ENCODE measurements around the gene KANSL1.

DNA sequence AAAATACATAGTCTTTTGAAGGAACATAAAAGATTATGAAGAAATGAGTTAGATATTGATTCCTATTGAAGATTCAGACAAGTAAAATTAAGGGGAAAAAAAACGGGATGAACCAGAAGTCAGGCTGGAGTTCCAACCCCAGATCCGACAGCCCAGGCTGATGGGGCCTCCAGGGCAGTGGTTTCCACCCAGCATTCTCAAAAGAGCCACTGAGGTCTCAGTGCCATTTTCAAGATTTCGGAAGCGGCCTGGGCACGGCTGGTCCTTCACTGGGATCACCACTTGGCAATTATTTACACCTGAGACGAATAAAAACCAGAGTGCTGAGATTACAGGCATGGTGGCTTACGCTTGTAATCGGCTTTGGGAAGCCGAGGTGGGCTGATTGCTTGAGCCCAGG is 184.6 kb downstream of the KANSL1 start:
- TF ChIP-seq, protein P1, sequence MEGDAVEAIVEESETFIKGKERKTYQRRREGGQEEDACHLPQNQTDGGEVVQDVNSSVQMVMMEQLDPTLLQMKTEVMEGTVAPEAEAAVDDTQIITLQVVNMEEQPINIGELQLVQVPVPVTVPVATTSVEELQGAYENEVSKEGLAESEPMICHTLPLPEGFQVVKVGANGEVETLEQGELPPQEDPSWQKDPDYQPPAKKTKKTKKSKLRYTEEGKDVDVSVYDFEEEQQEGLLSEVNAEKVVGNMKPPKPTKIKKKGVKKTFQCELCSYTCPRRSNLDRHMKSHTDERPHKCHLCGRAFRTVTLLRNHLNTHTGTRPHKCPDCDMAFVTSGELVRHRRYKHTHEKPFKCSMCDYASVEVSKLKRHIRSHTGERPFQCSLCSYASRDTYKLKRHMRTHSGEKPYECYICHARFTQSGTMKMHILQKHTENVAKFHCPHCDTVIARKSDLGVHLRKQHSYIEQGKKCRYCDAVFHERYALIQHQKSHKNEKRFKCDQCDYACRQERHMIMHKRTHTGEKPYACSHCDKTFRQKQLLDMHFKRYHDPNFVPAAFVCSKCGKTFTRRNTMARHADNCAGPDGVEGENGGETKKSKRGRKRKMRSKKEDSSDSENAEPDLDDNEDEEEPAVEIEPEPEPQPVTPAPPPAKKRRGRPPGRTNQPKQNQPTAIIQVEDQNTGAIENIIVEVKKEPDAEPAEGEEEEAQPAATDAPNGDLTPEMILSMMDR (IDR thresholded peaks at IDR 0.05; ENCODE audit: poor library complexity) = no peak
- no peak for TF ChIP-seq EZH2phosphoT487 (IDR thresholded peaks at IDR 0.05; ENCODE audit: low read depth, severe bottlenecking, unreplicated experiment)
- no peak for TF ChIP-seq EZH2 (IDR thresholded peaks at IDR 0.05; ENCODE audit: borderline replicate concordance)

All from hepatocyte (in vitro differentiated cells).